GM18909 (cell line): ENCODE measurements around the gene KATNAL2.

ENCODE experiments used
- ATAC-seq: cut with Tn5 transposase; IDR thresholded peaks from one replicate; pipeline ENCODE4 v1.9.1; 2021; ENCODE audit warnings: mild to moderate bottlenecking; ENCODE audit not compliant: unreplicated experiment, poor library complexity

KATNAL2 gene

GRCh38 chr18:46917108-46917802, at the start of gene KATNAL2, which contains the start of gene PIAS2:
Gene KATNAL2, plus strand, starts transcription at chr18:46917602. Its CDS starts 29,271 bp downstream, at chr18:46946873.
Gene PIAS2, minus strand, starts transcription at chr18:46917507. Its CDS starts 162 bp downstream, at chr18:46917345.
- ATAC-seq = peak; percentile 90

GRCh38 chr18:46868169-46868921, 49.1 kb upstream of the KATNAL2 start:
- ATAC-seq = no peak

DNA sequence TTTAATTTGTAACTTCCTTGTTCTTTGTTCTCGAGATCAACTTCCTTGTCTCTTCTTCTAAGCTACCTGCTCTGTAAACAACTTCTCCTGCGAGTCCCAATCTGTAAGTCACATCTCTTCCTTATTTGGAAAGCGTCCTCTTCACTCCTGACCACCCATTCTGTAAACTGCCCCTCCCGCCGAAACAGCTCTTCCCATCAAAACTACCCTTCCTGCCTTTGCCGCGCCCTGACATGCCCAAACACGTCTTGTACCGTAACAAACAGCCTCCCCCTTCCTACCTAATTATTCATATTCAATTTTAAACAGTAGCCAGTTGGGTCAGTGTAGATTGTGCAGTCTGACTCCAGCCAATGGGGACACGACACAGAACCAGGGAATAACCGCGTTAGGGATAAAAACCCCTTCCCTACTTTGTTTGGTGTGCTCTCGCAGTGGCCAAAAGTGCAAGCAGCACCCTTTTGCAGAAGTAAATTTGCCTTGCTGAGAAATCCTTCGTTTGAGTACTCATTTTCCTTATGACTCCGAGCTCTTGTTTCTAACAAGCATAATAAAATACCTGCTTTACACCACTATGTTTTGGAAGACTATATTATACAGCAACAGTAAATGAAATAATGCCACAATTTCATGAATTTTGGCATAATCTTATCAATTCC, 39.9 kb upstream of the KATNAL2 start:
- no peak for ATAC-seq

GRCh38 chr18:46883180-46883579, 34.2 kb upstream of the KATNAL2 start:
- no peak for ATAC-seq

- no peak for ATAC-seq
Measured at GRCh38 chr18:46886893-46887292, 30.5 kb upstream of the KATNAL2 start.

- no peak for ATAC-seq
Measured at GRCh38 chr18:46888965-46889364, 28.4 kb upstream of the KATNAL2 start.

DNA sequence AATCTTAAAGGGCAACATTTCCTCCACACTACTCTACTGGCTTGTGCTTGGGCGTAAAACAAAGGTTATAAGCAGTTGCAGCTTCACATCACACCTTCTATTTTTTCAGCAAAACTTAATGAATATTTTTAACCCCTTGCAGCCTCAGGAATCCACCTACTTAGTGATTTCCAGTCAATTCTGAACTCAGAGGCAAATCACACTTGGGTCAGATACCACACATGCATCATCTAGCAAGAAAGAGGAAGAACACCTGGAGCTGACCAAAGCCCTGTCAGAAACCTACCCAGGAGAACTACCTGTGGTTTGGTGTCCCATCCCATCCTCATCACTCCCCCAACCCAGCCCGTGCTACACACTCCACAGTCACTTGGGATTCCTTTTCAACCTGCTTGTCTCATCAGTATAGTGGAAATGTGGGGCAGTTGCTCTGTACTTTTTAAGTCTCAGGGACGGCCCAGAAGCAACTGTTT, 25.6 kb upstream of the KATNAL2 start:
- peak; percentile 87 for ATAC-seq

GRCh38 chr18:46892842-46893241, 24.6 kb upstream of the KATNAL2 start:
- ATAC-seq = peak; percentile 49

GRCh38 chr18:46893360-46893759, 24.0 kb upstream of the KATNAL2 start:
- no peak for ATAC-seq

GRCh38 chr18:46894124-46894523, 23.3 kb upstream of the KATNAL2 start:
- ATAC-seq = no peak

- peak; percentile 84 for ATAC-seq
Measured at GRCh38 chr18:46899274-46899948, 18.0 kb upstream of the KATNAL2 start.

DNA sequence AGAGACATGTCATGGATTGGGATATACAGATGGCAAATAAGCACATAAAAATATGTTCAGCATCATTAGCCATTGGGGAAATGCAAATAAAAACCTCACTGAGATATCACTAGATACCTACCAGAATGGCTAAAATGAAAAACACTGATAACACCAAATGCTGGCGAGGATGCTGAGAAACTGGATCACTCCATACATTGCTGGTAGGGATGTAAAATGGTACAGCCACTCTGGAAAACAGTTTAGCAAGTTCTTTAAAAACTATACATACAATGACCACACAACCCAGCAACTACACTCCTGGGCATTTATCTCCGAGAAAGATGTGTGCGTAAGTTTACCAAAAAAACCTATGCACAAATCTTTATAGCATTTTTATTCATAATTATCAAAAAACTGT, 14.0 kb upstream of the KATNAL2 start:
- no peak for ATAC-seq

- ATAC-seq = no peak
Measured at GRCh38 chr18:46909497-46909896, 7.9 kb upstream of the KATNAL2 start.

DNA sequence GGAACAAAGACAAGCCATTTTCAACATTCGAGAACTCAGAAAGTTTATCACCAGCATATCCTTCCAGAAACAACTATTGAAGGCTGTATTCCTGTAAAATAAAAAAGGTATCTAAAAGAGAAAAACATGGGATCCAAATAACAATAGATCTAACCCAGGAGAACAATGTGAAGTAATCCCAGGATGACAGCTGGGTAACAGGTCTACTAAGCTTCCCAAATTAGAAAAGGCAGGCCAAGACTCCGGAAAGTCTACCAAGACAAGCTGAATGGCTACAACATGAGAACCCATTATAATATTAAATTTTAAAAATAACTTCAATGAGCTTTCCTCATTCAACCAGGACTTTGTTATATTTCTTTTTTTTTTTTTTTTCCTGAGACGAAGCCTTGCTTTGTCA, 6.5 kb upstream of the KATNAL2 start:
- ATAC-seq = no peak

- no peak for ATAC-seq
Measured at GRCh38 chr18:46915800-46916550, 1.4 kb upstream of the KATNAL2 start.

DNA sequence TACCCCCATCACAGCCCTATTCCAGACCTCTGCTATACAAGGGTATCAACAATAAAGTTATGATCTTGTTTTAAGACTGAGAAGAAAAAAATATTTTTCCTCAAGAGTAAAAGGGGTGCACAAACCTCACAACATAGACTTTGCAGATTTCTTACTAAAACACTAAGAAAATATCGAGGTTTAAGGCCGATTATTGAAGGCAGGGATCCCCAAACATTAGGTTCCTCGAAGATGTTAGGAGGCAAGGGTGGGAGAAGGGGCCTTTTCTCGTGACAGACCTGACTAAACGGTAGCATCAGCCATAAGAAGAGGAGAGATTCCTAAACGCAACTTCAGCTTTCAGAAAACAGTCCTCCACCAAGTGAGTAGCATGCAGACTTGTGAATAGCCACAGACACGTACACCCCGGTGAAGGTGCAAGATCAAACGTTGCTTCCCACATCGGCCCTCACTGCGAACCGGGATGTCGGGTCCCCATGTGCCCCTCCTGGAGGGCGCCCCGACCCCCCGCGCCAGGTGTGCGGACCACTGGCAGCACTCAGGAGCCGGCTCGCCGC, 773 bp upstream of the KATNAL2 start:
- no peak for ATAC-seq

DNA sequence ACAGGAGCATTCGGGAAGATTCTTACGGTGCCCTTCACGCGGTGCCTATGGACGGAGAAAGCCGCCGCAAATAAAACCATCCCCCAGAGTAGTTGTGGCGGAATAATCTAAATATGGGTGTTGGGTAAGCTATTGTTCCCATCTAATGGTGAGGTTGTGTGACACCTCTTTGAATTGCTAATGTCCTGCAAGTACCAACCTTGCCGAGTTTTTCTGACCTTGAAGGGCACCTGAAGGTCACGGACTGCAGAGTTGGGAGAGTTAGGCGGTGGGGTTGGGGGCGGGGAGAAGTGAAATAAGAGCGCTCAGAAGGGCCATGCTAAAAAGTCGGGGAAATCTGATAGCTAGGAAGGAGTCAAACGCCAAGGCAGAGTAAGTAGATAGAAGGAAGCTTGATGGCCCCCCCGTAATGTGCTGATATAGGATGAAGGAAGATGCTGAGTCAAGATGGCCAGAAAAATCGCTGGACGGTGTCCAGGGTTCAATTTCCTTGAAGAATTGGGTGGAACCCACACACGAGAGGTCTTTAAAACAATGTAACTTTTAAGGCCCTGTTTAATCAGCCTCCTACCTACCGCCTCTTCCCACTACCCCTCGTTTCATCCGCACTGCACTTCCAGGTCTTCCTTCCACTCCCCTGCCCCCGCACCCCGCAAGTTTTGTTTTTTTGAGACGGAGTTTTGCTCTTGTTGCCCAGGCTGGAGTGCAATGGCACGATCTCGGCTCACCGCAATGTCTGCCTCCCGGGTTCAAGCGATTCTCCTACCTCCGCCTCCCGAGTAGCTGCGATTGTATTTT, 600 bp downstream of the KATNAL2 start:
- no peak for ATAC-seq

DNA sequence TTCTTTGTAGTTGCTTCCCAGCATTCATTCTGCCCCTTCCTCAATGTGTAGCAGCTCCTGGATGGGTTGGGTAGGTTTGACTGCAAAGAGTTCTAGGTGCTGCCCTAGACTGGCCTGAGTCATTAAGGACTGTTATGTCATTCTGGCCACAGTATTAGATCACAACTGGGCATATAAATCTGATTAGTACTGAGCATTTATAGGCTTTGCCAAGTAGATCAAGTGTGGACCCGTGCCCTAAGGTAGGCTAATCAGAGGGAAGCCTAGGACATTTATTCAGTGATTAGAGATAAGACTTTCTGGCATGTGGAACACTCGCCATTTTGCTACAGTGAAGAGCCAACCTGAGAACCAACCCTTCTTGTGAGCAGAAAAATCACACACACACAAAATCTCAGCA, 2.7 kb downstream of the KATNAL2 start:
- no peak for ATAC-seq

GRCh38 chr18:46920653-46921052, 3.3 kb downstream of the KATNAL2 start:
- ATAC-seq = no peak
